Measurements from ENCODE around the gene HSD17B11. TPM values are rescaled to one million over a fixed set of nuclear protein-coding genes. Genes with fewer than 3 reads are reported as not detected.

The HSD17B11 gene
- total RNA-seq, 3 donors from 2014 or later (not counting 1 experiment from before 2014, with no cell fraction given): 42.2 to 50.5 (median 49.8) TPM

DNA sequence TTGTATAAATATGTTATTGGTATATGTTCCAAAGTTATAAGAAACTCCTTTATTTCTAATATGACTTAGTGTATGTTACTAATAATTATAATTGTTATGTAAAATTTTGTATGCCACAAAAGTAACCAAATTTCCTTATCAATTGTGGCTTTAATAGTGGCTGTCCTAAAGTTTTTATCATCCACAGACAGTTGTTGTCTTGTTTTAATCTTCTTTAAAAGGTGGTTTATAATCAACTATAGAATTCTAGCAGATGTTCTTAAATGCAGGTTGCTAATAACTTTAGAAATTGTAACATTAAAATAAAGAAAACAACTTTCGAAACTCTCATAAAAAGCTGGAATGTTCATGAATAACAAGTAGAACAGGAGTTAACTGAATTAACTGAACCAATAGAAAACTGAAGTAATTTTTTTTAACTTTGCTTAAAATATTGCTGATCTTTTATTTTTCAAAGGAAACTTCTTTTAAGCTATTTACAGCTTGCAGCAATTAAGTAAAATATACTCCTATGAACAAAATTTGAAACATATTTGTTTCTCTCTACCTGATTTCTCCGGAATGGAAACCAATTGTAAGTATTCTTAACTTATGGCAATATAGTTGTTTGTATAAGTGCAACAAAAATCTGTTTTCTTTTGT lies 24.3 kb downstream of the HSD17B11 start:
- Histone ChIP-seq H3K4me3 (ENCODE audit: low read length) (no peak overlapping the region), H3K27me3 (ENCODE audit: control insufficient read depth, insufficient read depth, low read length) (no peaks in the 10 kb centered on the region), H3K9me3 (ENCODE audit: control insufficient read depth, insufficient read depth, low read length) (no peaks in the 10 kb centered on the region), H3K36me3 (ENCODE audit: control insufficient read depth, insufficient read depth, low read length) (peaks cover 64% of the 10 kb centered on the region), H3K4me1 (ENCODE audit: control insufficient read depth, insufficient read depth, low read length) (no peaks in the 10 kb centered on the region), H3K27ac (ENCODE audit: low read length) (no peak overlapping the region)
- Mint-ChIP-seq H3K36me3 (peaks cover 7% of the 10 kb centered on the region), H3K27ac (no peak overlapping the region), H3K4me3 (no peak overlapping the region), H3K4me1 (peaks cover 0 to 4% of the 10 kb centered on the region in 2 donors), H3K27me3 (ENCODE audit: low read depth in 2 of 2) (no peaks in the 10 kb centered on the region), H3K9me3 (no peaks in the 10 kb centered on the region)
- intact Hi-C loops (cut with micrococcal nuclease): no loop called here
- no CpG with 5 or more reads among the region's 2 CpGs for WGBS (ENCODE audit: insufficient coverage)
- ATAC-seq (no peak), DNase-seq (no peak)
- TF ChIP-seq, protein P1, sequence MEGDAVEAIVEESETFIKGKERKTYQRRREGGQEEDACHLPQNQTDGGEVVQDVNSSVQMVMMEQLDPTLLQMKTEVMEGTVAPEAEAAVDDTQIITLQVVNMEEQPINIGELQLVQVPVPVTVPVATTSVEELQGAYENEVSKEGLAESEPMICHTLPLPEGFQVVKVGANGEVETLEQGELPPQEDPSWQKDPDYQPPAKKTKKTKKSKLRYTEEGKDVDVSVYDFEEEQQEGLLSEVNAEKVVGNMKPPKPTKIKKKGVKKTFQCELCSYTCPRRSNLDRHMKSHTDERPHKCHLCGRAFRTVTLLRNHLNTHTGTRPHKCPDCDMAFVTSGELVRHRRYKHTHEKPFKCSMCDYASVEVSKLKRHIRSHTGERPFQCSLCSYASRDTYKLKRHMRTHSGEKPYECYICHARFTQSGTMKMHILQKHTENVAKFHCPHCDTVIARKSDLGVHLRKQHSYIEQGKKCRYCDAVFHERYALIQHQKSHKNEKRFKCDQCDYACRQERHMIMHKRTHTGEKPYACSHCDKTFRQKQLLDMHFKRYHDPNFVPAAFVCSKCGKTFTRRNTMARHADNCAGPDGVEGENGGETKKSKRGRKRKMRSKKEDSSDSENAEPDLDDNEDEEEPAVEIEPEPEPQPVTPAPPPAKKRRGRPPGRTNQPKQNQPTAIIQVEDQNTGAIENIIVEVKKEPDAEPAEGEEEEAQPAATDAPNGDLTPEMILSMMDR (IDR thresholded peaks at IDR 0.05): no peak

DNA sequence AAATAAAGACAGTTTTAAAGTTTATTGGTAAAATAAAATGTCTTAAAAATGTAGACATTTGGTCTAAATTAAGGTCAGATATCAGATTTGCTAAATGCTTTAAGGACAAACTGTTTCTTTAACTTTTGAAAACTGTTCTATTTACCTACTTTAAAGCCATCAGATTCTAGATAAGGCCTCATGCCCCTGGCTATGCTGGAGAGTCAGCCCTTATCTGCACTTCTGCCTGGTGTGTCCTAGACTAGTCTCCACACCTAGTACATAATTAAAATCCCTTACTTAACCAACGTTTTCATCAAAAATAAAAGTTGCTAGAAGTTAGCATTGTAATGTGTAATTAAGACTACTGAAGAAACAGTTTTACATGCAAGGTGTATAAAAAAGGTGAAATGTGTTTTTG lies 25.6 kb downstream of the HSD17B11 start:
- Mint-ChIP-seq H3K9me3 (no peaks in the 10 kb centered on the region), H3K36me3 (peaks cover 7% of the 10 kb centered on the region), H3K4me3 (no peak overlapping the region), H3K4me1 (peaks cover 0 to 4% of the 10 kb centered on the region in 2 donors), H3K27me3 (ENCODE audit: low read depth in 2 of 2) (no peaks in the 10 kb centered on the region), H3K27ac (peak overlapping the region in 1 of 2 donors; percentile 22)
- DNase-seq: no peak
- no CpG with 5 or more reads among the region's 1 CpG for WGBS (ENCODE audit: insufficient coverage)
- no peak overlapping the region for H3K4me3 ChIP-seq (ENCODE audit: low read length)
- no peak overlapping the region for H3K27ac ChIP-seq (ENCODE audit: low read length)
- H3K9me3 ChIP-seq (ENCODE audit: control insufficient read depth, insufficient read depth, low read length): no peaks in the 10 kb centered on the region
- no peaks in the 10 kb centered on the region for H3K27me3 ChIP-seq (ENCODE audit: control insufficient read depth, insufficient read depth, low read length)
- ATAC-seq: no peak
- intact Hi-C loops (cut with micrococcal nuclease): no loop called here
- no peaks in the 10 kb centered on the region for H3K4me1 ChIP-seq (ENCODE audit: control insufficient read depth, insufficient read depth, low read length)
- peaks cover 60% of the 10 kb centered on the region for H3K36me3 ChIP-seq (ENCODE audit: control insufficient read depth, insufficient read depth, low read length)
- TF ChIP-seq, protein P1 (IDR thresholded peaks at IDR 0.05): no peak

DNA sequence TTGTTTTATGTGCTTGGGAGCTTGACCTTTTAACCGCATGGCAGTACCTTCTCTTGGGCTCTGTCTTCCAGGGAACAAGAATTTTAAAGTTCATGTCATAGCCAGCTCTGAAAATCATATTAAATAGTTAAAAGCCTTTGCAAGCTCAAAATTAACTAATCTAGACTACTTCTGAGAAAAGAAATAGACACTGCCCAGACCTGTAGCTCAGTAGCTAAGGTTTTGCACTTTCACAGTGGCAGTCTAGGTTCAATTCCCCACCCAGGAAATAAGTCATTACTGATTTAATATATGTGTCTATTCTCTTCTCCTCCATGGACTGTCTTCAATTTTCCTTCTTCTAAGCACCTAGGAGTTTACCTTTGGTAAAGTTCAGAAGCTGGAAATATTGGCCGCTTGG lies 27.4 kb downstream of the HSD17B11 start:
- no peaks in the 10 kb centered on the region for H3K4me1 ChIP-seq (ENCODE audit: control insufficient read depth, insufficient read depth, low read length)
- intact Hi-C loops (cut with micrococcal nuclease): no loop called here
- WGBS (ENCODE audit: insufficient coverage): 100% methylated on average over 2 of the region's 2 CpGs
- no peaks in the 10 kb centered on the region for H3K9me3 ChIP-seq (ENCODE audit: control insufficient read depth, insufficient read depth, low read length)
- Mint-ChIP-seq H3K4me1 (peaks cover 0 to 9% of the 10 kb centered on the region in 2 donors), H3K27me3 (ENCODE audit: low read depth in 2 of 2) (no peaks in the 10 kb centered on the region), H3K4me3 (no peak overlapping the region), H3K9me3 (no peaks in the 10 kb centered on the region), H3K27ac (peak overlapping the region in 1 of 2 donors; percentile 27), H3K36me3 (peaks cover 7% of the 10 kb centered on the region)
- no peak overlapping the region for H3K4me3 ChIP-seq (ENCODE audit: low read length)
- DNase-seq (no peak), ATAC-seq (no peak)
- no peak overlapping the region for H3K27ac ChIP-seq (ENCODE audit: low read length)
- peaks cover 51% of the 10 kb centered on the region for H3K36me3 ChIP-seq (ENCODE audit: control insufficient read depth, insufficient read depth, low read length)
- H3K27me3 ChIP-seq (ENCODE audit: control insufficient read depth, insufficient read depth, low read length): no peaks in the 10 kb centered on the region
- TF ChIP-seq, protein P1 (IDR thresholded peaks at IDR 0.05): no peak
